Activated naive CD4-positive, alpha-beta T cell treated with anti-CD3 and anti-CD28 coated beads for 36 hours (primary cell): ENCODE results near the gene CNTF. TPM values are rescaled to one million over a fixed set of nuclear protein-coding genes. Genes with fewer than 3 reads are reported as not detected.

ENCODE experiments used
- CTCF ChIA-PET: fragments of 350-600 bp; sonication (Branson Sonifier 250); formaldehyde crosslinking; loops from one replicate; lab custom pipeline; 2021; ENCODE audit warnings: antibody characterized with exemption; lab: Charles Lee
- DNase-seq: peaks from one replicate; pipeline ENCODE4 v3.0.0-alpha.2; 2020
- H3K27ac Mint-ChIP-seq: one replicate; pipeline ENCODE4 v1.8.0; 2021; ENCODE audit warnings: mild to moderate bottlenecking, mixed read lengths
- H3K27me3 Mint-ChIP-seq: one replicate; pipeline ENCODE4 v1.8.0; 2021; ENCODE audit warnings: low read depth, mixed read lengths
- H3K36me3 Mint-ChIP-seq: one replicate; pipeline ENCODE4 v1.8.0; 2021; ENCODE audit warnings: low read depth, mixed read lengths
- H3K4me1 Mint-ChIP-seq: one replicate; pipeline ENCODE4 v1.8.0; 2021; ENCODE audit warnings: low read depth, mixed read lengths
- H3K4me3 Mint-ChIP-seq: one replicate; pipeline ENCODE4 v1.8.0; 2021; ENCODE audit warnings: mild to moderate bottlenecking, moderate library complexity, mixed read lengths
- H3K9me3 Mint-ChIP-seq: one replicate; pipeline ENCODE4 v1.8.0; 2021; ENCODE audit warnings: mixed read lengths
- intact Hi-C: fragments of 100-400 bp; cut with micrococcal nuclease; formaldehyde crosslinking; loops from one replicate; pipeline ENCODE4 v1.15.1; 2023
- total RNA-seq, 2 experiments: library from RNA; stranded (reverse); gene quantifications; one replicate each; pipeline ENCODE4 v1.2.3, GENCODE V29; 2021

The CNTF gene
- total RNA-seq, 2 experiments from 2014 or later: 0.77 to 1.1 TPM

DNA sequence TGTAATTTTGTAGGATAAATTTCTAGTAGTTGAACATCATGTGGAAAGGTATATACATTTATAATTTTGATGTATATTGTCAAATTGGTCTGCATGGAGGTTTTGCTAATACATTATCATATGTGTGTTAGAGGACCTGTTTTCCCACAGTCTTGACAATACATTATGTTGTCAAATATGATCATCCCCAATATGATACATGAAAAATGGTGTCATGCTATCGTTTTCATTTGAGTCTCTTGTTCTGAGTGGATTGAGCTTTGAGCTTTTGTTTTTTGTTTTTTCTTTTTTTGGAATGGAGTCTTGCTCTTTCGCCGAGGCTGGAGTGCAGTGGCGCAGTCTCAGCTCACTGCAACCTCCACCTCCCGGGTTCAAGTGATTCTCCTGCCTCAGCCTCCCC lies 14.1 kb upstream of the CNTF start:
- CTCF ChIA-PET: interaction anchor here (2.3 kb wide), 1 partner anchor 21 kb away, joined by 7 read pairs; no protein-coding TSS in a partner anchor
- Mint-ChIP-seq H3K4me1 (peaks cover 64% of the 10 kb centered on the region), H3K27ac (no peak overlapping the region), H3K4me3 (no peak overlapping the region), H3K9me3 (no peaks in the 10 kb centered on the region), H3K36me3 (peaks cover 32% of the 10 kb centered on the region), H3K27me3 (no peaks in the 10 kb centered on the region)
- intact Hi-C loops: no loop called here
- DNase-seq: no peak

DNA sequence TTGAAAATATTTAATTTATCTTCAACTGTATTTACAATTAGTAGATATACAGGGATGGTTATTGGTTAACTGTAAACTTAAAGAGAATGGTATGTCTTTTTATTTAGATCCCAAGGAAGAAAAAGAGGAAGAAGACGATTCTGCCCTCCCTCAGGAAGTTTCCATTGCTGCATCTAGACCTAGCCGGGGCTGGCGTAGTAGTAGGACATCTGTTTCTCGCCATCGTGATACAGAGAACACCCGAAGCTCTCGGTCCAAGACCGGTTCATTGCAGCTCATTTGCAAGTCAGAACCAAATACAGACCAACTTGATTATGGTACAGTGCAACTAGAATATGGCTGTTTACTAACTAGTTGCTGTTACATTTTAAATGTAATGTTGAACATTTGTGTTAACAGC lies 12.7 kb upstream of the CNTF start:
- intact Hi-C loops: no loop called here
- Mint-ChIP-seq H3K9me3 (no peaks in the 10 kb centered on the region), H3K36me3 (peaks cover 43% of the 10 kb centered on the region), H3K27me3 (no peaks in the 10 kb centered on the region), H3K4me3 (no peak overlapping the region), H3K27ac (no peak overlapping the region), H3K4me1 (peaks cover 58% of the 10 kb centered on the region)
- no peak for DNase-seq
- CTCF ChIA-PET: interaction anchor here (0.8 kb wide), 1 partner anchor 33 kb away, joined by 3 read pairs; the partner anchor contains the start of gene LPXN

DNA sequence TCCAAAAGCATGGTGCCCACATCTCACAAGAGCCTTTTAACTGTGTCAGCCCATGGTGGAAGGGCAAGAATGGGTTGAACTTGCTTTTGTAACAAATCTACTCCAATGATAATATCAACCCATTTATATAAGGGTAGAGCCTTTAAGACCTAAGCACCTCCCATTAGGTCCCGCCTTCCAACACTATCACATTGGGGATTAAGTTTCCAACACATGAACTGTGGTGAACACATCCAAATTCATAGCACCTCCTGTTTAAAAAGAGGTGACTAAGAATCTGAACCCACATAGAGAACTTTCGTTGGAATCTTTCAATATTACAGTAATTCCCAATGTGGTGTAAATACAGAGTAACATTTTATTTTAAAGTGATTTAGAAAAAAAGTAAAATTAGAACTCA lies 9.2 kb upstream of the CNTF start:
- H3K9me3 Mint-ChIP-seq: no peaks in the 10 kb centered on the region
- no peak overlapping the region for H3K27ac Mint-ChIP-seq
- peaks cover 58% of the 10 kb centered on the region for H3K36me3 Mint-ChIP-seq
- no peak overlapping the region for H3K4me3 Mint-ChIP-seq
- CTCF ChIA-PET: interaction anchor here (0.6 kb wide), 1 partner anchor 37 kb away, joined by 3 read pairs; no protein-coding TSS in a partner anchor
- H3K27me3 Mint-ChIP-seq: no peaks in the 10 kb centered on the region
- peaks cover 35% of the 10 kb centered on the region for H3K4me1 Mint-ChIP-seq
- no peak for DNase-seq
- intact Hi-C loops: no loop called here

DNA sequence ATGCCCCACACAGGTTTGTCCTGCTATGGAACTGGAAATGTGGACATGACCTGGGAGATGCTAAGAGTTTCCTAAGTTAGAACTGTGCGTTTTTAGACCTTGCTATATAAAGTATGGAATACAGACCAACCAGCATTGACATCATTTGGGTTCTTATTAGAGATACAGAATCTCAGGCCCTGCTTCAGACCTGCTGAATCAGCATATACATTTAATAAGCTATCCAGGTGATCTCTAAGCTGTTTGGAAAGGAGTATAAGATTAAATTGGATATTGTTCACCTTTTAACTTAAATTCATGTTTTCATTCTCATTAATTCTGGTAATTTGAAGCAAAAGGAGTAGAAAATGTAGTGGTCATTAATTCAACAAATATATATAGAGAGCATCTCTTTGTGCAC lies 6.9 kb upstream of the CNTF start:
- H3K4me1 Mint-ChIP-seq: peaks cover 32% of the 10 kb centered on the region
- CTCF ChIA-PET: interaction anchor here (1.0 kb wide), 1 partner anchor 46 kb away, joined by 3 read pairs; no protein-coding TSS in a partner anchor
- H3K27me3 Mint-ChIP-seq: no peaks in the 10 kb centered on the region
- H3K9me3 Mint-ChIP-seq: no peaks in the 10 kb centered on the region
- intact Hi-C loops: no loop called here
- no peak overlapping the region for H3K4me3 Mint-ChIP-seq
- peaks cover 68% of the 10 kb centered on the region for H3K36me3 Mint-ChIP-seq
- no peak overlapping the region for H3K27ac Mint-ChIP-seq
- no peak for DNase-seq

DNA sequence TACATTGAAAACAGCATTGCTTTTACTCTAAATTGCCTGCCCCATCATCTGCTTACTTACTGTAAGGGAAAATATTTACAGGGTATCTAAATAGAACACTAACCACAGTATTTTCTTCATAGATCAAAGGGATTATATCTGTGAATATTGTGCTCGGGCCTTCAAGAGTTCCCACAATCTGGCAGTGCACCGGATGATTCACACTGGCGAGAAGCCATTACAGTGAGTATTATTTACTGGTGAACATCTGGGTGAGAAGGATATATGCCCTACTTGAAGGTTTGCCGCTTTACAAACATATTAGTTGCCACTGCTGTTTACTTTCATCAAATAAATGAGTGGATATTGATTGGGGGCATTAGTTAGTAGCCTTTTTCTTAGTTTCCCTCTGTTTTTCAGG lies 5.9 kb upstream of the CNTF start:
- intact Hi-C loops: no loop called here
- Mint-ChIP-seq H3K36me3 (peaks cover 60% of the 10 kb centered on the region), H3K9me3 (no peaks in the 10 kb centered on the region), H3K4me1 (peaks cover 30% of the 10 kb centered on the region), H3K4me3 (no peak overlapping the region), H3K27ac (no peak overlapping the region), H3K27me3 (no peaks in the 10 kb centered on the region)
- DNase-seq: no peak
- CTCF ChIA-PET: no interaction called here

DNA sequence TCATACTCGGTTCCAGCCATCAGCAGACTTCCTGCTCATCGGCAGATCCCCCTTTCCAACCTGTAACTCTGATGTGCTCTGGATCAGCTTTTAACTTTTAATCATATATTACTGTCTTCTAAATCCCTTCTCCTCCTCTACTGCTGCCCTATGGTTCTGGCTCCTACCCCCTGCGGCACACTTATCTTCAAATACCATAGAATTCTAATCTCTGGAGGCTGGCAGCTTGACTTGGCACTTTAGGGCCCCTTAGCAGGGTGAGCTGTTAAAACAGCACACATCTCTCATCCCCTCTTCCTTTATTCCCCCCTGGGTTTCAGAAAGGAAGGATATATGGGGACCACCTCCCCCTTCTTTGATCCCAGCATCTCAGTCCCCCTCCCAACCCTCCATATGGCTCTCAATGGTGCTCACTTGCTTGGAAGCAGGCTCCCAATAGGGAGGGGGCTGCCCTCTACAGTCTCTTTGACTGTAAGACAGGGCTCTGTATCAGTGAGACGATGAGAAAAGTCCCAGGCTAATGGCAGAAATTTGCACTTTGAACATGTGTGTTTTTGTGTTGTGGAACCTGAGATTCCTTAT lies 4.4 kb upstream of the CNTF start:
- Mint-ChIP-seq H3K36me3 (peaks cover 60% of the 10 kb centered on the region), H3K27me3 (no peaks in the 10 kb centered on the region), H3K9me3 (no peaks in the 10 kb centered on the region), H3K27ac (peak overlapping the region; percentile 39), H3K4me1 (peaks cover 31% of the 10 kb centered on the region), H3K4me3 (no peak overlapping the region)
- intact Hi-C loops: no loop called here
- CTCF ChIA-PET: interaction anchor here (0.7 to 3.0 kb wide), 4 partner anchors 8 to 50 kb away, joined by 3 to 15 read pairs (median 4); no protein-coding TSS in a partner anchor
- DNase-seq: peak; percentile 31

DNA sequence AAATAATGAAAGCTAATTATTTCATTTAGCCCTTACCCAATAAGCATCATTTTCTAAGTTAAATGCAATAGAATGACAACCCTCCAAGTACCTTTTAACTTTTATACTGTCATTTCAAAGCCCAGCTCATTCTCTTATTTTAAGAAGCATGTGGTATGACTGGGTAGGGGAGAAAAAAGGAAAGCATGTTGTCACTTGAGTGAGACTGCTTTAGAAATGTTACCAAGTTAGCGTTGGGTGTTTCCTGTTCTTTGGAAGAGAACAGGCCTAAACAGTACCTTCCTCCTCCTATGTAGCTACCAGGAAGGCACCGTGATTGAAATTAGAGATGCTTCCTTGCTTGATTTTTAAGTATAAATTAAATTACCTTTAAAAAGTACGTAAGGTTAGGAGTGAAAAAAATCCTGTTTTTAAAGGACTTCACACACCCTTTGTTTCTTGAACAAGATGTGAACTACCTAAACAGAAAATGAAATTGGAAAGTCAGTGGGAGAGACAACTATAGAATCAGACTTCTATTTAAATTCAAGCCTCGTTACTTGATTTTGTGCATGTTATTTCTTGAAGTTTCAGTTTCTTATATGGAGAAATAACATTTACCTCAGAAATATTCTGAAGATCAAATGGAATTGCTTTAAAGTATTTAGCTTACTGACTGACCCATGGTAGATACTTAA lies 741 bp upstream of the CNTF start:
- Mint-ChIP-seq H3K4me1 (peaks cover 24% of the 10 kb centered on the region), H3K36me3 (peaks cover 44% of the 10 kb centered on the region), H3K9me3 (no peaks in the 10 kb centered on the region), H3K4me3 (no peak overlapping the region), H3K27me3 (no peaks in the 10 kb centered on the region), H3K27ac (peak overlapping the region; percentile 53)
- intact Hi-C loops: loop anchor here (1.0 to 2.0 kb wide), 2 partner anchors 25 to 44 kb away; no protein-coding TSS in a partner anchor
- CTCF ChIA-PET: interaction anchor here (0.6 to 1.2 kb wide), 5 partner anchors 40 to 576 kb away, joined by 3 to 7 read pairs (median 3); no protein-coding TSS in a partner anchor
- no peak for DNase-seq

DNA sequence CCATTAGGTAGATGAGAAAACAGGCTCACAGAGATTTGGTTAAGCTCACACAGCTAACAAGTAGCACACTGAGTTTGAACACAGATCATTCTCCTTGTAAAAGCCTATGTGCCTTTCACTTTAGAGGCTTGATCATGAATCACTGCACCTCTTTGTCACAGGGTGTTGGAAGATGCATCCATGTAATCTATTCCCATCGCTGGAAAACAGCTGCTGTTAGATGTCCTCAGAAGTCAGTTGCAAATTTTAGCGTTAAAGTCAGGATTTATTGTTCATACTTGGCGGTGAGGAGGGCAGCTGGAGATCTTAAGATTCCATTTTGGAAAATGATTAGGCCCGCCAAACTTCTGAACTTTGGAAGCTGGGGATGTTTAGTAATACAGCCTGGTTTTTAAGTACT lies 2.6 kb downstream of the CNTF start:
- H3K4me3 Mint-ChIP-seq: no peak overlapping the region
- H3K27ac Mint-ChIP-seq: no peak overlapping the region
- H3K9me3 Mint-ChIP-seq: no peaks in the 10 kb centered on the region
- peaks cover 15% of the 10 kb centered on the region for H3K36me3 Mint-ChIP-seq
- peaks cover 27% of the 10 kb centered on the region for H3K4me1 Mint-ChIP-seq
- CTCF ChIA-PET: no interaction called here
- intact Hi-C loops: no loop called here
- no peak for DNase-seq
- H3K27me3 Mint-ChIP-seq: no peaks in the 10 kb centered on the region

DNA sequence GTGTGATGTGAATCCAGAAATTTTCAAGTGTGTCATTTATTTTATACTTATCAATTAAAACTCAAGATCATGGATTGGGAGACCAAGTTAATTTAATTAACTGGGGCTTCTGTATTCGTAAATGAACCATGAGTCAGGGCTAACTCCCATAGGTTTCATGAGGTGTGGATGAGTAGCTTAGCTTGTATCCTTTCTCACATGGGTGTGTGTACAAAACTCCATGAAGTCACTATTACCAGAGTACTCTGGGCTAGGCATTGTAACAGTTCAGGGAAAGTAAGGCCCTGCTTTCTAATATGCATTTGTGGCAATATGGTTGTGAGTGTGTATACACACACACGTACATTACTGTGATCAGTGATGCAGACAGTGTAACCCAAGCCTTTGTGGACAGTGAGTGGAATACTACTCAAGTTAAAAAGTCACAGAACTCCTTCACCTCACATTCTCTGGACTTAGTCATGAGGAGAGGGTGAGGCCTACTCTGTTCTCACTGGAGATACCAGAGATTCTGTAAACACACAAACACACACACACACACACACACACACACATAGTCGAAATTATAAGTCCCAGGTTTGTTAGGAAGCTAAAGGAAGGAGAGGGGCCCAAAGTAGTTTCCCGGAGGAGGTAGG lies 3.5 kb downstream of the CNTF start:
- Mint-ChIP-seq H3K36me3 (peaks cover 12% of the 10 kb centered on the region), H3K4me3 (no peak overlapping the region), H3K27ac (no peak overlapping the region), H3K27me3 (no peaks in the 10 kb centered on the region), H3K4me1 (peaks cover 22% of the 10 kb centered on the region), H3K9me3 (no peaks in the 10 kb centered on the region)
- intact Hi-C loops: no loop called here
- DNase-seq: no peak
- CTCF ChIA-PET: interaction anchor here (0.7 to 0.9 kb wide), 3 partner anchors 8 to 49 kb away, joined by 3 to 4 read pairs (median 3); no protein-coding TSS in a partner anchor

DNA sequence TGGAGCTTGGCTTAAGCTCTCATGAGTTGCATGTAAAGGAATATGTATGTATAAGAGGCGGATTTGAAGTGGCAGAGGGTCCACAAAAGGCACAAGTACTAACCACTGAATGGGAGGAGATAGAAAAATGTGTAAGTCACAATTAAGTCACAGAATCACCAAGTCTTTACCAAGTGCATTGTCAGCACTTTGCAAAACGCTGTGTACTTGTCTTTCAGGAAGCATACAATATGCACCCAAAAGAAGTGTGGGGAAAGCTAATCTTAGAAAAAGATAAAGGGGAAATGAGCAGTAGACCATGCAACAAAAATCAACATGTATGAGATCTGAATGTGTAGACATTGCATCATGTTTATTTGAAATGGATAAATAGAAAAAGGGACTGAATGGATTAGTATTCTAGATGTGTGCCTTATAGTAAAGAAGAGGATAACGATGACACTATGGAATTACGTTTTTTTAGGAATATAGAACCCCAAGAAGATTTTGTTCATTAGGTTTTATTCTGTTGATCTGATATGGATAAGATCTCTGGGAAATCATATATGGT lies 4.5 kb downstream of the CNTF start:
- Mint-ChIP-seq H3K27me3 (no peaks in the 10 kb centered on the region), H3K27ac (no peak overlapping the region), H3K4me3 (no peak overlapping the region), H3K4me1 (peaks cover 13% of the 10 kb centered on the region), H3K9me3 (no peaks in the 10 kb centered on the region), H3K36me3 (peaks cover 12% of the 10 kb centered on the region)
- intact Hi-C loops: no loop called here
- no peak for DNase-seq
- CTCF ChIA-PET: interaction anchor here (0.7 to 5.2 kb wide), 7 partner anchors 9 to 159 kb away, joined by 3 to 49 read pairs (median 4); no protein-coding TSS in a partner anchor

DNA sequence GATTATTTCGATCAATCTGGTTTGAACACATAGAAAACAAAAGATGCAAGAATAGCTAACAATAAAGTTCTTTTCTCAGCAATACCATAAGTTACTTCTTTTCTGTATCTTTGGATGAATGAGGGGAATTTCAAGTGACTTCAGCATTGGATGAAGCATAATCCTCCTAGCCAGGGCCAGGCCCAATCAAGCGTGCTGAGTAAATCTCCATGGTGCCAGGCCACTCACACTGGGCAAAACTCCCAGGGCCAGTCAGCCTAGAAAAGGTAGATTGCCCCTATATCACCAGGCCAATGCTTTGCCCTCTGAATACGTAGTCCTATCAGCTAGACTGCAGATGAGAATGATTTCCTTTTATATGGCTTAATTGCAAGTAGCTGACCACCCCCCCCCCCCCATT lies 6.0 kb downstream of the CNTF start:
- Mint-ChIP-seq H3K27ac (no peak overlapping the region), H3K4me1 (peaks cover 7% of the 10 kb centered on the region), H3K9me3 (no peaks in the 10 kb centered on the region), H3K4me3 (no peak overlapping the region), H3K36me3 (no peaks in the 10 kb centered on the region), H3K27me3 (no peaks in the 10 kb centered on the region)
- intact Hi-C loops: no loop called here
- no peak for DNase-seq
- CTCF ChIA-PET: interaction anchor here (1.0 to 5.2 kb wide), 8 partner anchors 10 to 177 kb away, joined by 3 to 49 read pairs (median 10); partner anchors contain the start of gene LPXN

DNA sequence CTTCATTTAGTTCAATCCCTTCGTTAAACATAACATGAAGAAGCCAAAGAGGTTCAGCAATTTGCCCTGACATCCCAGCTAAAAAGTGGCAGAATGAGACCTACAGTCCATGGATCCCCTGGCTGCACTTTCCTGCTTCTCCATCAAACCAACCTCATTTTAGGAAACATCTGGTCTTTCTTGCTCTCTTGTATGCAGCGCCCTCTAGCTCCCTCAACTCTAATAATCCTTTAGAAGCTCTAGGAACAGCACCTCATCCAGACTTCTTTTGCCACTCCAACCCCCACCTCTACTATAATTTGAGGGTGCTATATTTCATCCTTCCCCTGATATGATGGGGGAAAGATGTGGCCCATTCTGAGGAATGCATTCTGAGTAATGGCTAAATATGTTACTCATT lies 7.4 kb downstream of the CNTF start:
- Mint-ChIP-seq H3K36me3 (no peaks in the 10 kb centered on the region), H3K4me1 (peaks cover 7% of the 10 kb centered on the region), H3K27me3 (no peaks in the 10 kb centered on the region), H3K4me3 (no peak overlapping the region), H3K27ac (no peak overlapping the region), H3K9me3 (no peaks in the 10 kb centered on the region)
- peak; percentile 51 for DNase-seq
- intact Hi-C loops: loop anchor here (1.0 kb wide), 2 partner anchors 53 to 105 kb away; no protein-coding TSS in a partner anchor
- CTCF ChIA-PET: interaction anchor here (0.6 to 5.2 kb wide), 18 partner anchors 9 to 674 kb away, joined by 3 to 49 read pairs (median 5); partner anchors contain the start of gene LPXN
